ENCODE data around the gene RNF213. TPM values are rescaled to one million over a fixed set of nuclear protein-coding genes. Genes with fewer than 3 reads are reported as not detected.
A peak's percentile ranks its signal among the peaks of the same experiment; 100 is the strongest.

Gene RNF213
- total and polyA plus RNA-seq, 7 donors = 7.8 to 138 (median 50.4) TPM

DNA sequence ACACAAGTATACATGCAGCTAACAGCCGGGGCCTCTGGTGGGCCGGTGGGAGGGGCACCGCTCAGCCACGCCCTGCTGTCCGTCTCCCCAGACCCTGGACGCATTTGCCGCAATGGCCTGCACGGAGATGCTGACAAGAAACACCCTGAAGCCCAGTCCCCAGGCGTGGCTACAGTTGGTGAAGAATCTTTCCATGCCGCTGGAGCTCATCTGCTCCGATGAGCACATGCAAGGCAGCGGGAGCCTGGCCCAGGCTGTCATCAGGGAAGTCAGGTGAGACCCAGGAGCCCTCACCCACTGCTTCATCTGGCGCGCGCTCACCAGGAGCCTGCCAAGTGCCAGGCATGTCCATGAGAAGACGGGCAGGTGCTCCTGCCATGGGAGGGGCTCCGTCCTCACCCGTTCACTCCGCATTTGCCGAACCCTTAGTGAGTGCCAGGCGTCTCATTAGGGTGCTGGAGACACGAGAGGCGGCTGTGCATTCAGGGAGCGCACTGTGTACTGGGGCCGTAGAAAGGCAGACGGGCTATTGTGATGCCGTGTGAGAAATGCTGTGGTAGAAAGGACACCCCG, 103.0 kb downstream of the RNF213 start:
- DNase-seq = peak; percentile 65
- TF ChIP-seq POLR2A (IDR thresholded peaks at IDR 0.05) = no peak
- TF ChIP-seq, protein P1, sequence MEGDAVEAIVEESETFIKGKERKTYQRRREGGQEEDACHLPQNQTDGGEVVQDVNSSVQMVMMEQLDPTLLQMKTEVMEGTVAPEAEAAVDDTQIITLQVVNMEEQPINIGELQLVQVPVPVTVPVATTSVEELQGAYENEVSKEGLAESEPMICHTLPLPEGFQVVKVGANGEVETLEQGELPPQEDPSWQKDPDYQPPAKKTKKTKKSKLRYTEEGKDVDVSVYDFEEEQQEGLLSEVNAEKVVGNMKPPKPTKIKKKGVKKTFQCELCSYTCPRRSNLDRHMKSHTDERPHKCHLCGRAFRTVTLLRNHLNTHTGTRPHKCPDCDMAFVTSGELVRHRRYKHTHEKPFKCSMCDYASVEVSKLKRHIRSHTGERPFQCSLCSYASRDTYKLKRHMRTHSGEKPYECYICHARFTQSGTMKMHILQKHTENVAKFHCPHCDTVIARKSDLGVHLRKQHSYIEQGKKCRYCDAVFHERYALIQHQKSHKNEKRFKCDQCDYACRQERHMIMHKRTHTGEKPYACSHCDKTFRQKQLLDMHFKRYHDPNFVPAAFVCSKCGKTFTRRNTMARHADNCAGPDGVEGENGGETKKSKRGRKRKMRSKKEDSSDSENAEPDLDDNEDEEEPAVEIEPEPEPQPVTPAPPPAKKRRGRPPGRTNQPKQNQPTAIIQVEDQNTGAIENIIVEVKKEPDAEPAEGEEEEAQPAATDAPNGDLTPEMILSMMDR (IDR thresholded peaks at IDR 0.05) = no peak
- TF ChIP-seq EP300 (IDR thresholded peaks at IDR 0.05) = no peak
- TF ChIP-seq POLR2AphosphoS5 (IDR thresholded peaks at IDR 0.05) = no peak
- peak overlapping the region in 1 of 4 donors; percentile 17 for H3K27ac ChIP-seq

GRCh38 chr17:80364091-80364691, 103.5 kb downstream of the RNF213 start:
- Histone ChIP-seq H3K27me3 (no peaks in the 10 kb centered on the region), H3K36me3 (peaks cover 53 to 100% (median 72%) of the 10 kb centered on the region in 4 donors), H3K4me1 (no peaks in the 10 kb centered on the region), H3K27ac (no peak overlapping the region), H3K4me3 (no peak overlapping the region), H3K9me3 (no peaks in the 10 kb centered on the region)
- TF ChIP-seq, protein P1 (IDR thresholded peaks at IDR 0.05) = peak in 1 of 4 experiments; percentile 23
- TF ChIP-seq POLR2A (IDR thresholded peaks at IDR 0.05) = no peak
- WGBS, 2 donors = 88 to 89% methylated on average over 29 of the region's 29 CpGs
- peak; percentile 65 for DNase-seq
- intact Hi-C loops (cut with DNase I) = loop anchor here (10.0 kb wide), 1 partner anchor 169 kb away; no protein-coding TSS in a partner anchor

More for the DNA sequence above, 103.0 kb downstream of the RNF213 start:
- H3K9me3 ChIP-seq = no peaks in the 10 kb centered on the region
- H3K36me3 ChIP-seq = peaks cover 47 to 100% (median 71%) of the 10 kb centered on the region in 4 donors
- intact Hi-C loops (cut with DNase I) = loop anchor here (10.0 kb wide), 1 partner anchor 169 kb away; no protein-coding TSS in a partner anchor
- H3K27me3 ChIP-seq = no peaks in the 10 kb centered on the region
- 97% methylated on average over 28 of the region's 28 CpGs for WGBS, 2 donors
- H3K4me3 ChIP-seq = no peak overlapping the region
- H3K4me1 ChIP-seq = no peaks in the 10 kb centered on the region

DNA sequence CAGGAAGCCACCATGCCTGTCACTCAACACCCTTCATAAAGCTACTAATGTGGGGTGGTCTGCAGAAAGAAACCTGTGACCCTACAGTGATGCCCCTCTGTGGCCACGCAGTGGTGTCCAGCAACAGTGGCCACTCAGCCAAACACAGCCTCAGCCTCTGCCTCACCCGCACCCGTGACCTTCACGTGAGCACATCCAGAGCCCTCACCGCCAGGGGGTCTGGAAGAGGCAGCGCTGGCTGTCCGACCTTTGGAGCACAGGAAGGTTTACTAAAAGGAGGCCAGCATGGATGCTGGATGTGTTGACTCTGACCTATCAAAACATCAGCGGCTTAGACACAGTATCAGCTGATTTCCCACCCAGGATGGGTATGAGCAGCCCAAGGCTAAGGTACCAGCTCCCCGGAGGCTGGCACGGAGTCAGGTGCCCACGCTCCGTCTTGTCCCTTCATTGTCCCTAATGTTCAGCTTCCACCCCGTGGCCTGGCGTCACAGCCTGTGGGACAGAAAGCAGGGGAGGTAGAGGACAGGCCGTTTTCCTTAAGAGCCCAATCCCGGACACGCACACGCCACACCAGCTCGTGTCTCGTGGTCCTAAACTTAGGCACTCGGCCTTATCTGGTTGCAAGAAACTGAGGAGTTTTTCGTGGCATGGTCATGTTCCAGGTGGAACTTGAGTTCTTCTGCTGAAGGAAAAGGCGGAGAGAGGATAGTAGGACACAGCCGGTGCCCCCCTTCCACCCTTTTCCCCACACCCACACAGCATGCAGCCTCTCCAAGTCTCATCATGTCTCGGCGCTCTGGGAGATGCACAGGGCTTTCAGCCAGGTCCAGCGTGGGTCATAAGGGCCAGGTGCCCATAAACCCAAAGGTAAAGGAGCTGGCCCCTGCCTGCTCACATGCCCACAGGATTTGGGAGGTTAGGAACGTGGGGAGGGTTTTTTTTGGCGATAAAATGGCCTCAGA, 104.6 kb downstream of the RNF213 start:
- Histone ChIP-seq H3K9me3 (no peaks in the 10 kb centered on the region), H3K4me3 (no peak overlapping the region), H3K4me1 (no peaks in the 10 kb centered on the region), H3K27me3 (no peaks in the 10 kb centered on the region), H3K27ac (no peak overlapping the region), H3K36me3 (peaks cover 54 to 100% (median 76%) of the 10 kb centered on the region in 4 donors)
- TF ChIP-seq, protein P1 (IDR thresholded peaks at IDR 0.05) = no peak
- TF ChIP-seq EP300 (IDR thresholded peaks at IDR 0.05) = no peak
- no peak for TF ChIP-seq POLR2A (IDR thresholded peaks at IDR 0.05)
- TF ChIP-seq POLR2AphosphoS5 (IDR thresholded peaks at IDR 0.05) = no peak
- WGBS, 2 donors = 84 to 90% methylated on average over 29 of the region's 29 CpGs
- DNase-seq = peak; percentile 45
- intact Hi-C loops (cut with DNase I) = loop anchor here (10.0 kb wide), 1 partner anchor 170 kb away; no protein-coding TSS in a partner anchor

DNA sequence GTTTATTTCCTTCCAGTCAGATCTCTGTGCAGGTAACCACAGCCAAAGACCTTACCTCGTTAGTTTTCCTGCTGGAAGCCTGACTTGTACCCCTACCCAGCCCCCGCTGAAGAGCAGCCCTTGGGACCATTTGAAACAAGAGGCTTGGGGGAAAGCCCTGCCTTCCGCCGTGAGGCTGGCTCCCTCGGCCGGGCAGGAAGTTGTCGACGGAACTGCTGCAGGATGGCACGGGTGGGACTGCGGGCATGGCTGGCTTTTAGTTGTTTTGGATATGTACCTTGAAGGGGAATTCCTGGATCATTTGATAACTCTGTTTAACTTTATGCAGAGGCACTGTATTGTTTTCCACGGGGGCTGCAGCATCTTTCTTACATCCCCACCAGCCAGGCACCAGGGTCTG, 105.3 kb downstream of the RNF213 start:
- H3K4me1 ChIP-seq = no peaks in the 10 kb centered on the region
- no peak overlapping the region for H3K4me3 ChIP-seq
- H3K9me3 ChIP-seq = no peaks in the 10 kb centered on the region
- TF ChIP-seq POLR2AphosphoS5 (IDR thresholded peaks at IDR 0.05) (no peak), EP300 (IDR thresholded peaks at IDR 0.05) (no peak), POLR2A (IDR thresholded peaks at IDR 0.05) (no peak)
- TF ChIP-seq, protein P1 (IDR thresholded peaks at IDR 0.05) = no peak
- peaks cover 47 to 100% (median 75%) of the 10 kb centered on the region in 4 donors for H3K36me3 ChIP-seq
- WGBS, 2 donors = 87 to 92% methylated on average over 11 of the region's 11 CpGs
- intact Hi-C loops (cut with DNase I) = loop anchor here (10.0 kb wide), 1 partner anchor 171 kb away; no protein-coding TSS in a partner anchor
- no peaks in the 10 kb centered on the region for H3K27me3 ChIP-seq
- peak; percentile 55 for DNase-seq
- no peak overlapping the region for H3K27ac ChIP-seq
